Testis (tissue), 2 donors: ENCODE results near the gene DHPS.

Experiments
- CTCF ChIP-seq, 3 experiments: fragments of 450-650 bp in 2 of 3; fragments of 200-600 bp in 1 of 3; sonication (generic) in 1 of 3; IDR thresholded peaks; one replicate each; pipeline ENCODE4 v1.5.1; 2016 to 2019; ENCODE audit warnings: antibody characterized with exemption in 3 of 3, mild to moderate bottlenecking in 2 of 3, moderate library complexity in 1 of 3
- POLR2A ChIP-seq: fragments of 450-650 bp; IDR thresholded peaks from one replicate; pipeline ENCODE4 v1.6.1; 2017; ENCODE audit warnings: antibody characterized with exemption, mild to moderate bottlenecking, moderate library complexity

- no peak for TF ChIP-seq CTCF (IDR thresholded peaks at IDR 0.05)
- no peak for TF ChIP-seq POLR2A
These were observed 23.7 kb downstream of the DHPS start for GRCh38 chr19:12657966-12658365.
